ENCODE data around the gene PDZK1IP1.

DNA sequence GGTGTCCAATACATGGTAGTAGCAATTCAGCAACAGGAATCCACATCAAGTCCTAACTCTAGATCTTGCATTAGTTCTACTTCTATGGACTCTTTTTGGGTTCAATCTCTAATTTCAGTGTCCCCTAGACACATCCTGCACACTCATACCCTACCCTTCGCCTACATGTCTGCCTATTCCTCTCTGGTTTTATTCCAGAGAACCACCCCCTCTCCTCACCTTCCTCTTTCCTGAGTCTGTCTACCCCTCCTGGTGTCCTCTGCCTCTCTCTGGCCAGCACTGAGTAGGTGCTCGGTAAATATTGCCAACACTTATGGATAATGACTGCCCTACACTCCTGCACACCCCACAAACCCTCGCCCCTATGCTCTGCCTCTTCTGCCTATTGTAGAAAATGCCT is 32.6 kb upstream of the PDZK1IP1 start:
- TF ChIP-seq, protein P1, sequence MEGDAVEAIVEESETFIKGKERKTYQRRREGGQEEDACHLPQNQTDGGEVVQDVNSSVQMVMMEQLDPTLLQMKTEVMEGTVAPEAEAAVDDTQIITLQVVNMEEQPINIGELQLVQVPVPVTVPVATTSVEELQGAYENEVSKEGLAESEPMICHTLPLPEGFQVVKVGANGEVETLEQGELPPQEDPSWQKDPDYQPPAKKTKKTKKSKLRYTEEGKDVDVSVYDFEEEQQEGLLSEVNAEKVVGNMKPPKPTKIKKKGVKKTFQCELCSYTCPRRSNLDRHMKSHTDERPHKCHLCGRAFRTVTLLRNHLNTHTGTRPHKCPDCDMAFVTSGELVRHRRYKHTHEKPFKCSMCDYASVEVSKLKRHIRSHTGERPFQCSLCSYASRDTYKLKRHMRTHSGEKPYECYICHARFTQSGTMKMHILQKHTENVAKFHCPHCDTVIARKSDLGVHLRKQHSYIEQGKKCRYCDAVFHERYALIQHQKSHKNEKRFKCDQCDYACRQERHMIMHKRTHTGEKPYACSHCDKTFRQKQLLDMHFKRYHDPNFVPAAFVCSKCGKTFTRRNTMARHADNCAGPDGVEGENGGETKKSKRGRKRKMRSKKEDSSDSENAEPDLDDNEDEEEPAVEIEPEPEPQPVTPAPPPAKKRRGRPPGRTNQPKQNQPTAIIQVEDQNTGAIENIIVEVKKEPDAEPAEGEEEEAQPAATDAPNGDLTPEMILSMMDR (conservative IDR thresholded peaks at IDR 0.05) = no peak
- TF ChIP-seq ZFX (IDR thresholded peaks at IDR 0.05) = no peak

Data from C4-2B (cell line).